T1000 (cell line): ENCODE results near the gene SURF2.

Source experiments
- DNase-seq: peaks from one replicate; lab custom pipeline; 2025; ENCODE audit warnings: mixed read lengths; lab: John Stamatoyannopoulos, UW

Gene SURF2

DNA sequence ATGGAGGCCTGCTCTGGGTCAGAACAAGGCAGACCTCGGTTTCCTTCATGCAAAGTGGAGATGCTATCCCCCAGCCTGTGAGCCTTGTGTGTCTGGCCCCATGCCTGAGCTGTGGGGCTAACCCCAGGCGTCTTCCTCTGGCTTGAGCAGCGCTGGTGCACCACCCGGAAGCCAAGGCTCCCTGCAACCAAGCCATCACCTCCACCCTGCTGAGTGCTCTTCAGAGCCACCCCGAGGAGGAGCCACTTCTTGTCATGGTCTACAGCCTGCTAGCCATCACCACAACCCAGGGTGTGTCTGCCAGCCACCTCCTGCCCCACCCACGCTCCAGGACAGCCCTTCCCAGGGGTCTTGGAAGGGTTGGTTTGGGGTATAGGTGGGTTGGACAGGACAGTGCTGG, 45.2 kb downstream of the SURF2 start:
- no peak for DNase-seq

DNA sequence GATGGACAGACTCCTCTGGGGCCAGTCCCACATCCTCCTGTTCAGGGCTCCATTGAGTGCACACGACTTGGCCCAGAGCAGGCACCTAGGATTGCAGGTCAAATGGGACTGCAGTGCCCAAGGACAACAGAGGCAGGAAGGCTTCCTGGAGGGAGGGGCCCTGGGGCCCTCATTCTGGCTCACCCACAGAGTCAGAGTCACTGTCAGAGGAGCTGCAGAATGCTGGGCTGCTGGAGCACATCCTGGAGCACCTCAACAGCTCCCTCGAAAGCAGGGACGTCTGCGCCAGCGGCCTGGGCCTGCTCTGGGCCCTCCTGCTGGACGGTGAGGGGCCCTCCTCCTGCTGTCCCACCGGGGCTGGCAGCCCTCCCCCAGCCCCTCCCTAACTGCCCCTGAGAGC, 46.3 kb downstream of the SURF2 start:
- DNase-seq = no peak

DNA sequence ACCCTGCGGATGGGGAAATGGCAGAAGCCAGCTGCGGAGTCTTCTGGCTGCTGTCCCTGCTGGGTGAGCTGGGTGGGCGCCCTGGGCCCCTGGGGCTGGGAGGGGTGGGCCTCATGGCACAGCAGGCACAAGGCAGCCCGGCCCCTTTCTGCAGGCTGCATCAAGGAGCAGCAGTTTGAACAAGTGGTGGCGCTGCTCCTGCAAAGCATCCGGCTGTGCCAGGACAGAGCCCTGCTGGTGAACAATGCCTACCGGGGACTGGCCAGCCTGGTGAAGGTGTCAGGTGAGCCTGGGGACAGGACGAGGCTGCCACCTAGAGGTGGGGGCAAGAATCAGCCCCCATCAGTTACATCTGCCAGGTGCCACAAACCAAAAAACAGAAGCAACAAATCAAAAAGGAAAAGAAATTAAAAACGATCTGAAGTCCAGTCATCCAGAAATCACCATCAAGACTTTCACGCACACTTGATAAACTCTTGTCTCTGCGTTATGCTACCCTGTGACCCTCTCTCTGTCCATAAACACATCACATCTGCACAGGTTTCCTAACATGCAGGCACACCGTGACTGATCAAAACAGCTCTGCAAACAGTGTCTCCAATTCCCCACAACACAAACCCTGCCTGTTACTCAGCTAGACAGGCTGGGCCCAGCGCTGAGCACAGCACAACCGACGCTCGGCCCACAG, 47.6 kb downstream of the SURF2 start:
- no peak for DNase-seq

DNA sequence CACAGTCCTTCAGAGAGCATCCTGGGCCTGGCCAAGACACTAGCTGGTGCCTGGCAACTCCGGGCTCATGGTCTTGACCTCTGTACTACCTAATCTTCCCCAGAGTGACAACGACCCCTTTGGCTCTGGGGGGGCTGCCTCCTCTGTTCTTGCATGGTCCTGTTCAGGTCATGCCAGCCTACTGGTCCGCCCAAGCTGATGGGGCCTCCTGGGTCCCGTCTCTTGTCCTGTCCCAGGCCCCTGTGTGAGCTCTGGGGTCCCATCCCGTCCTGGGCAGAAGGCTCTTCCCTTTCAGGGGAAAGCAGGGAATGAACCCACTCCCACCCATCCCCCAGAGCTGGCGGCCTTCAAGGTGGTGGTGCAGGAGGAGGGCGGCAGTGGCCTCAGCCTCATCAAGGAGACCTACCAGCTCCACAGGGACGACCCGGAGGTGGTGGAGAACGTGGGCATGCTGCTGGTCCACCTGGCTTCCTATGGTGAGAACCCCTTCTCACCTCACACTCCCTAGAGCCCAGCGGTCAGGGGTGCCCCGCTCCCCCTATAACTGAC, 48.2 kb downstream of the SURF2 start:
- DNase-seq = no peak

DNA sequence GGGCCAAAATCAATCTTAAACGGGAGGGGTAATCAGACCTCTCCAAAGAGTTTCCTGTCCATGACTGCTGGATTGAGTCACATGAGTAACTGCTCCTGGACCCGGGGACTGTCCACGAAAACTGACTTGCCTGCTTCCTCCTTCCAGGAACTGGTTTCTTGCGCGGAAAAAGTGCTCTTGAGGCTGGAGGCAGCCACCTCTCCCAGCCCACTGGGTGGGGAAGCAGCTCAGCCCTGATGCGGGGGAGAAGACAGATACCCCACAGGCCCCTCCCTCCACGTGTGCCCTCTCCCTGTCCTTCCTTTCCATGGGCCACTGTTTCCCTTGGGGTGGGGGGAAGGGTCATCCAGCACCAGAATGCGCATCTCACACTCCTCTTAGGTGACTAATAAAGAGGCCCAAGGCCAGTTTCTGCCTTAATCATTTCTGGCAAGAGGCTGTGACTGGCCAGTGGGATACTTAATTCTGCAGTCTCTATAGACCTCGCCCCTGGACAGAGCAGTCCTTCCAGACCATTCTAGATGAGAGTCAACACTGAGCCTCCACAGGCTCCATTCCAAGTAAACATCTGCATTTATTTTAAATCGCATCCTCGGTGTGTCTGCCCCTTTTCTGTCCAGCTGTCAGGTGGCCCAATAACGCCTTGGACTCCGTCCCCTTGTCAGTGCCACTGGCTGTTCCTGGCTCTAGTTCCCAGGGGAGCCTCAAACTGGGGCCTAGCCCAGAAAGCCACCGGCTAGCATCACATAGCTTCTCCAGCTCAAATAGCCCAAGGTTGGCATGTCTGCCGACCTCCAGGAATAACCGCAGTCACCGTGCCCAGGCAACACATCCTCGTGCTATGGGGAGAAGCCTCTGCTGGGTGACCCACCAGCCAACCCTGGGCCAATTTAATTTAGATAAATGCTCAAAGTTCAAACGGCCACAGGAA, 49.4 kb downstream of the SURF2 start:
- no peak for DNase-seq

DNA sequence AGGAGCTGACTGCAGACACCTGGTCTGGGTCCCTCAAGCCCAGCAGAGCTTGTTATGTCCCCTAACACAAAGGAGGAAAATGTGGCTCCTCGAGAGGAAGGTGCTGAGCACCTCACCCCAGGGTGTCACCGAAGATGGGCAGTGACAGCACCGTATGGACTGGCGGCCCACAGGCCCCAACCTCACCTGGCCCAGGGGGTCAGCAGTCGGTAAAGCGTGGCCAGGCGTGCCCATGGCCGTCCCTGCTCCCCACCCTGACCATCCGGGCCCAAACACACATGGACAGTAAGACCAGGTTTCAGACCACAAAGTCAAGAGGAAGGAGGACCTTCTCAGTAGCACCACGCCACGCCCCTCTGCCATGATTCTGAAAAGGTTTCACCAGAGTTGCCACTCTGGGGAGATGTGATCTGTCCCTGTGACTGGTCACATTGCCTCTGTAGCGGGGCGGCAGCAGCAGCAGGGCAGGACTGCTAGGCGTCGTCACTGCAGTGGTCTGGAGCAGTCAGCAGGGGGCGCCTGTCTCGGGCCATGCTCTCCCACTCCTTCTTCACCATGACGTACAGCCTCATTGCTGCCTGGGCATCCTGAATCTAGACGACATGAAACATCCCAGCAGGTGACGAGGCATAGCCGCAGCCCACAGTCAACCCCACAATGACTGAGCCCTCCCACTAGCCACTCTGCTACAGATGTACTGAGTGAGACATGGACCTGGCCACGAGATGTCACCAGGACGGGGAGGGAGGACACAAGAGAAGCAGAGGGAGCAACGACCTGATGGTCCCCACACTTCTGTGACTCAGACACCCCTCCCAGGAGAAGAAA, 50.3 kb downstream of the SURF2 start:
- peak; percentile 54 for DNase-seq

DNA sequence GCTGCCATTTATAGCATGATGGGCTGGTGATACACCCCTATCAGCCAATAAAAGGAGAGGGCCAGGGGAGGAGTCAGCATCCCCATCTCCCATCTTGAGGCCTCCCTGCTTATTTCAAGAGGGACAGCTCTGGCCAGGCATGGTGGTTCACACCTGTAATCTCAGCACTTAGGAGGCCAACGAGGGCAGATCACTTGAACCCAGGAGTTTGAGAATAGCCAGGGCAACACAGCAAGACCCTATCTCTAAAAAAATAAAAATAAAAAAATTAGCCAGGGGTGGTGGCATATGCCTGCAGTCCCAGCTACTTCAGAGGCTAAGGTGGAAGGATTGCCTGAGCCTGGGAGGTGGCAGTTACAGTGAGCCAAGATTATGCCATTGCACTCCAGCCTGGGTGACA, 51.7 kb downstream of the SURF2 start:
- no peak for DNase-seq
